HEK293T (cell line): ENCODE results near the gene KRTAP5-2.
"Not testable (repeated sequence)": the region's sequence is repeated elsewhere in the genome, so short reads cannot be mapped to it uniquely, and the experiment has no call there.

Experiments used
- CTCF ChIA-PET: fragments of 350-600 bp; formaldehyde crosslinking; extraction: SDS; loops from one replicate; lab custom pipeline; 2021; ENCODE audit warnings: antibody characterized with exemption, inconsistent platforms; lab: Yijun Ruan, JAX
- POLR2A ChIA-PET: fragments of 350-600 bp; formaldehyde crosslinking; extraction: SDS; loops from one replicate; lab custom pipeline; 2020; ENCODE audit warnings: antibody characterized with exemption, inconsistent platforms; lab: Yijun Ruan, JAX
- DNase-seq: peaks from one replicate; pipeline ENCODE4 v3.0.0; 2012; ENCODE audit warnings: mixed read lengths; ENCODE audit errors: extremely low spot score
- ARNT ChIP-seq: fragments of 450-650 bp; IDR thresholded peaks from 2 replicates; pipeline ENCODE4 v1.6.1; 2017; ENCODE audit warnings: mild to moderate bottlenecking
- BHLHE40 ChIP-seq: fragments of 450-650 bp; IDR thresholded peaks from 2 replicates; pipeline ENCODE4 v1.6.1; 2016; ENCODE audit warnings: mild to moderate bottlenecking, moderate library complexity, borderline replicate concordance
- CTBP1 ChIP-seq: fragments of 450-650 bp; IDR thresholded peaks from 2 replicates; pipeline ENCODE4 v1.6.1; 2016; ENCODE audit warnings: borderline replicate concordance
- ELF4 ChIP-seq: fragments of 450-650 bp; IDR thresholded peaks from 2 replicates; pipeline ENCODE4 v1.6.1; 2017; ENCODE audit warnings: antibody characterized with exemption
- FOXA1 ChIP-seq: fragments of 450-650 bp; IDR thresholded peaks from 2 replicates; pipeline ENCODE4 v1.6.1; 2016; ENCODE audit warnings: mild to moderate bottlenecking
- FOXK2 ChIP-seq: fragments of 450-650 bp; IDR thresholded peaks from 2 replicates; pipeline ENCODE4 v1.6.1; 2016; ENCODE audit warnings: mild to moderate bottlenecking
- FOXM1 ChIP-seq: fragments of 450-650 bp; IDR thresholded peaks from 2 replicates; pipeline ENCODE4 v1.6.1; 2017; ENCODE audit warnings: mild to moderate bottlenecking, borderline replicate concordance
- HDGF ChIP-seq: fragments of 450-650 bp; IDR thresholded peaks from 2 replicates; pipeline ENCODE4 v1.6.1; 2017; ENCODE audit warnings: antibody characterized with exemption, borderline replicate concordance
- L3MBTL2 ChIP-seq: fragments of 450-650 bp; conservative IDR thresholded peaks from 2 replicates; pipeline ENCODE4 v1.6.1; 2016; ENCODE audit warnings: mild to moderate bottlenecking
- LEF1 ChIP-seq: fragments of 450-650 bp; IDR thresholded peaks from 2 replicates; pipeline ENCODE4 v1.6.1; 2017; ENCODE audit warnings: mild to moderate bottlenecking, borderline replicate concordance
- NFRKB ChIP-seq: fragments of 450-650 bp; IDR thresholded peaks from 2 replicates; pipeline ENCODE4 v1.6.1; 2016; ENCODE audit warnings: mild to moderate bottlenecking, moderate library complexity
- PKNOX1 ChIP-seq: fragments of 450-650 bp; IDR thresholded peaks from 2 replicates; pipeline ENCODE4 v1.6.1; 2016
- SP1 ChIP-seq: fragments of 450-650 bp; IDR thresholded peaks from 2 replicates; pipeline ENCODE4 v1.6.1; 2017
- SUZ12 ChIP-seq: fragments of 450-650 bp; IDR thresholded peaks from 2 replicates; pipeline ENCODE4 v1.6.1; 2016; ENCODE audit warnings: mild to moderate bottlenecking
- TARDBP ChIP-seq: fragments of 450-650 bp; IDR thresholded peaks from 2 replicates; pipeline ENCODE4 v1.6.1; 2016
- ZNF384 ChIP-seq: fragments of 450-650 bp; IDR thresholded peaks from 2 replicates; pipeline ENCODE4 v1.6.1; 2016

The KRTAP5-2 gene

GRCh38 chr11:1622086-1622485 is 24.0 kb upstream of the KRTAP5-2 start, which contains the start of gene KRTAP5-4:
TSS of gene KRTAP5-4 (minus strand) at chr11:1622138. CDS start at chr11:1622093, 45 bp downstream.
- CTCF ChIA-PET = no interaction called here
- POLR2A ChIA-PET = no interaction called here
- no peak for DNase-seq
- TF ChIP-seq ARNT (no peak), SUZ12 (no peak), ELF4 (no peak), LEF1 (no peak), FOXA1 (no peak), ZNF384 (no peak), TARDBP (no peak), BHLHE40 (no peak), SP1 (no peak), PKNOX1 (no peak), NFRKB (no peak), HDGF (no peak), CTBP1 (no peak)

GRCh38 chr11:1619449-1619848 is 21.4 kb upstream of the KRTAP5-2 start:
- DNase-seq = no peak
- no peak for TF ChIP-seq ELF4
- TF ChIP-seq CTBP1 = no peak
- TF ChIP-seq L3MBTL2 = no peak
- TF ChIP-seq BHLHE40 = no peak
- no peak for TF ChIP-seq TARDBP
- no peak for TF ChIP-seq PKNOX1
- TF ChIP-seq LEF1 = no peak
- no peak for TF ChIP-seq FOXK2
- no peak for TF ChIP-seq ZNF384
- no peak for TF ChIP-seq SUZ12
- no peak for TF ChIP-seq FOXA1
- TF ChIP-seq ARNT = no peak
- TF ChIP-seq NFRKB = no peak
- no peak for TF ChIP-seq SP1
- no peak for TF ChIP-seq HDGF
- TF ChIP-seq FOXM1 = no peak
- ChIA-PET POLR2A (no interaction called here), CTCF (no interaction called here)

- no peak for TF ChIP-seq SUZ12
- no peak for TF ChIP-seq FOXK2
- no peak for TF ChIP-seq FOXM1
- no peak for TF ChIP-seq BHLHE40
- no peak for TF ChIP-seq HDGF
- no peak for TF ChIP-seq L3MBTL2
- TF ChIP-seq ARNT = no peak
- no peak for TF ChIP-seq NFRKB
- no peak for TF ChIP-seq LEF1
- no peak for TF ChIP-seq PKNOX1
- TF ChIP-seq ELF4 = no peak
- no peak for TF ChIP-seq FOXA1
- TF ChIP-seq SP1 = no peak
- no peak for TF ChIP-seq ZNF384
- no peak for TF ChIP-seq CTBP1
- TF ChIP-seq TARDBP = no peak
- CTCF ChIA-PET = interaction anchor here (0.9 kb wide), 2 partner anchors 21 to 23 kb away, joined by 3 read pairs; no protein-coding TSS in a partner anchor
- DNase-seq = no peak
- POLR2A ChIA-PET = no interaction called here
Observed at GRCh38 chr11:1618231-1618630, 20.1 kb upstream of the KRTAP5-2 start.

GRCh38 chr11:1608363-1608762 is 10.3 kb upstream of the KRTAP5-2 start, which contains the start of gene KRTAP5-3:
TSS of gene KRTAP5-3 (minus strand) at chr11:1608463. CDS start at chr11:1608385, 78 bp downstream.
- DNase-seq = no peak
- TF ChIP-seq NFRKB = no peak
- TF ChIP-seq FOXK2 = no peak
- TF ChIP-seq ARNT = no peak
- no peak for TF ChIP-seq SUZ12
- no peak for TF ChIP-seq L3MBTL2
- no peak for TF ChIP-seq LEF1
- no peak for TF ChIP-seq SP1
- no peak for TF ChIP-seq FOXM1
- TF ChIP-seq ZNF384 = no peak
- no peak for TF ChIP-seq BHLHE40
- no peak for TF ChIP-seq CTBP1
- POLR2A ChIA-PET = no interaction called here
- CTCF ChIA-PET = interaction anchor here (0.6 kb wide), 1 partner anchor 16 kb away, joined by 3 read pairs; no protein-coding TSS in a partner anchor

- DNase-seq, POLR2A ChIA-PET: not testable (repeated sequence)
- CTCF ChIA-PET = interaction anchor here (0.6 to 0.7 kb wide), 2 partner anchors 15 to 27 kb away, joined by 3 read pairs; no protein-coding TSS in a partner anchor
Observed at GRCh38 chr11:1607901-1608300, 9.8 kb upstream of the KRTAP5-2 start.

GRCh38 chr11:1607156-1607845 is 9.2 kb upstream of the KRTAP5-2 start:
- DNase-seq, POLR2A ChIA-PET: not testable (repeated sequence)
- CTCF ChIA-PET = interaction anchor here (0.7 kb wide), 1 partner anchor 28 kb away, joined by 3 read pairs; no protein-coding TSS in a partner anchor

GRCh38 chr11:1605923-1606322 is 7.8 kb upstream of the KRTAP5-2 start:
- DNase-seq, CTCF ChIA-PET, POLR2A ChIA-PET: not testable (repeated sequence)
